ENCODE measurements around the gene RMDN2.
"Not testable (repeated sequence)": the region's sequence is repeated elsewhere in the genome, so short reads cannot be mapped to it uniquely, and the experiment has no call there.

RMDN2 gene

DNA sequence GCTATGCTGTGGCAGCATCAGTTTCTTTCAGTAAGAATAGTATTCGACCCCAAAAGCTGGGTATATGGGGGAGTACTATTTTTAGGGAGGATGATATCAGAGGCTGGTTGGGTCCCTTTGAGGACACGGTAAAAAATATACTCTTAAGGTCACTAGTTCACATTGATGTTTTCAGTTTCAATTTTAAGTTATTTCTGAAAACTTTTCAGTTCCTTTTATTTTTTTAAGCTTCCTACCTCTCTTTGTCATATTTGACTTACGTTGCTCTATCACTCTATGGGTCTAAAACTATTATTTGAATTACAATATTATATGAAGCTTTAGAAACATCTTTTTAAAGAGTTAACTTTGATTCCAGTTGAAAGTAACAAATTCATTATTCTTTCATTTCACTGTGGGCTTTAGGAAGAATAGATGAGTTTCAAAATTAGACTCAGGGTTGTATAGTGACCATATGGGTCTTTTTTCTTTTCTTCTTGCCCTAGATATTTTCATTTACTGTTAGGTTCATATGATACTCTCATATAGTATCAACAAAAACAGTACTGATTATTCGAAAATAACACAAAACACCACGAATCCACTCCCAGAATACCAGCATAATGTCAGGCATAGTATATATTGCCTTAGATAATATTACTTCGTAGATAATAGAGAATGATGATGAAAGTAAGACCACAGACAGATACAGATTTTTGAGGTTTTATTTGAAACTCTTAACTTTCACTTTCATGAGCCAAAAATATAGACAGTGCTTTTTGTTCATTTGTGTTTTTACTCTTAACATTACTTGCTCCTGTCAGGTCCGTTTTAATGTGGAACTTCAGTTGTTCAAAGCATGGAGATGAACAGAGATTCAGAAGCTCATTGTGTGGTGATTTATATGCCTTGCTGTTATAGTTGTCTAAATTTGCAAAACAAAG, 9.8 kb downstream of the RMDN2 start:
- no peak for DNase-seq

DNA sequence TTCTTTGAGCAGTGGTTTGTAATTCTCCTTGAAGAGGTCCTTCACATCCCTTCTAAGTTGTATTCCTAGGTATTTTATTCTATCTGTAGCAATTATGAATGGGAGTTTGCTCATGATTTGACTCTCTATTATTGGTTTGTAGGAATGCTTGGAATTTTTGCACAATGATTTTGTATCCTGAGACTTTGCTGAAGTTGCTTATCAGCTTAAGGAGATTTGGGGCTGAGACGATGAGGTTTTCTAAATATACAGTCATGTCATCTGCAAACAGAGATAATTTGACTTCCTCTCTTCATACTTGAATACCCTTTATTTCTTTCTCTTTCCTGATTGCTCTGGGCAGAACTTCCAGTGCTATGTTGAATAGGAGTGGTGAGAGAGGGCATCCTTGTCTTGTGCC, 12.5 kb downstream of the RMDN2 start:
- DNase-seq: not testable (repeated sequence)

DNA sequence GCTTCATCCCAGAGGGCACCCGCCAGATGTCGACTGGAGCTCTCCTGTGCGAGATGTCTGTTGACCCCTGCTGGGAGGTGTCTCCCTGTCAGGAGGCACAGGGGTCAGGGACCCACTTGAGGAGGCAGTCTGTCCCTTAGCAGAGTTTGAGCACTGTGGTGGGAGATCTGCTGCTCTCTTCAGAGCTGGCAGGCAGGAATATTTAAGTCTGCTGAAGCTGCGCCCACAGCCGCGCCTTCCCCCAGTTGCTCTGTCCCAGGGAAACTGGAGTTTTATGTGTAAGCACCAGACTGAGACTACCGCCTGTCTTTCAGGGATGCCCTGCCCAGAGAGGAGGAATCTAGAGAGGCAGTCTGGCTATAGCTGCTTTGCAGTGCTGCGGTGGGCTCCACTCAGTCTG, 16.2 kb downstream of the RMDN2 start:
- DNase-seq: not testable (repeated sequence)

DNA sequence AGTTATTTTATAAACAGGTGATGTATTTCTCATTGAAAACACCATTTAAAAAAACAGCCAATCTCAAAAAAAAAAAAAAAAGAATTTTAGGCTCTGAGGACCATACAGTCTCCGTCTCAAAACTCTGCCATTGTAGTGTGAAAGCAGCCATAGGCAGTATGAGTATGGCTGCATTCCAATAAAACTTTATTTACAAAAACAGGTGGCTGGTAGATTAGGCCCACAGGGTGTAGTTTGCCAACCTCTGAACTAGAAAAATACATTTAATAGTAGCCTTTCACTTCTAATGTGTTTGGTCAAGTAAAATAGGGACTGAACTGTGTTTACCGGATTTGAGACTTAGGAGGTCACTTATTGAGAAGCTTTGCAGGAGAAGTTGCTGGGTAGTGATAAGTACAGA, 19.2 kb downstream of the RMDN2 start:
- DNase-seq: no peak

DNA sequence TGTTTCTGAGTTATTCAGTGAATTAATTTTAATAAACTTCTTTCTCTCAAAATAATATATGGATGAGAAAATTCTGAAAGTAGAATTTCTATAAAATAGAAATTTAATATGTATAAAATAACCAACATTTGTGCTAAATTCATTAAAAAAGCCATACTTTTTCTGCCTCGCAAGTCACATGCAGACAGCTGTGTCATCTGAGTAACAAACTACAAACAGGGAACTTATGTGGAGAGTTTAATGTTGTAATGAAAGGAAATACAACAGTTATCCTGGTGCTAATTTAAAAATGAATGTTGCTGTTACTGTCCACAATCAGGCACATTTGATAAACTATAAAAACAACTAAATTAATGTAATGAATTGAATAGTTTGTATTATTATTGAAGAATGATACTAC, 22.2 kb downstream of the RMDN2 start:
- no peak for DNase-seq

DNA sequence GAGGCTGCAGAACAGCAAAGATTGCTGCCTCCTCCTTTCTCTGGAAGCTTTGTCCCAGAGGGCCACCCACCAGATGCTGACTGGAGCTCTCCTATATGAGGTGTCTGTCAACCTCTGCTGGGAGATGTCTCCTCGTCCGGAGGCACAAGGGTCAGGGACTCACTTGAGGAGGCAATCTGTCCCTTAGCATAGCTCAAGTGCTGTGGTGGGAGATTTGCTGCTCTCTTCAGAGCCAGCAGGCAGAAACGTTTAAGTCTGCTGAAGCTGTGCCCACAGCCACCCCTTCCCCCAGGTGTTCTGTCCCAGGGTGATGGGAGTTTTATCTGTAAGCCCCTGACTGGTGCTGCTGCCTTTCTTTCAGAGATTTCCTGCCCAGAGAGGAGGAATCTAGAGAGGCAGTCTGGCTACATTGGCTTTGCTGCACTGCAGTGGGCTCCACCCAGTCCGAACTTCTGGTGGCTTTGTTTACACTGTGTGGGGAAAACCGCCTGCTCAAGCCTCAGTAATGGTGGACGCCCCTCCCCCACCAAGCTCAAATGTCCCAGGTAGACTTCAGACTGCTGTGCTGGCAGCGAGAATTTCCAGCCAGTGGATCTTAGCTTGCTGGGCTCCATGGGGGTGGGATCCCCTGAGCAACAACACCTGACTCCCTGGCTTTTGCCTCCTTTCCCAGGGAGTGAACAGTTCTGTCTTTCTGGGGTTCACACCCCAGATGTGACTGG, 37.1 kb downstream of the RMDN2 start:
- not testable (repeated sequence) for DNase-seq

DNA sequence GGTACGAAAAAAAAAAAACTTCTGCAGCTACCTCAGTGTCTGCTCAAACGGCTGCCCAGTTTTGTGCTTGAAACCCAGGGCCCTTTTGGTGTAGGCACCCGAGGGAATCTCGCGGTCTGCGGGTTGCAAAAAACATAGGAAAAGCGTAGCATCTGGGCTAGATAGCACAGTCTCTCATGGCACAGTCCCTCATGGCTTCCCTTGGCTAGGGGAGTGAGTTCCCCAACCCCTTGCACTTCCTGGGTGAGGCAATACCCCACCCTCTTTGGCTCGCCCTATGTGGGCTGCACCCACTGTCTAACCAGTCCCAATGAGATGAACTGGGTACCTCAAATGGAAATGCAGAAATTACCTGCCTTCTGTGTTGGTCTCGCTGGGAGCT, 37.6 kb downstream of the RMDN2 start:
- DNase-seq: not testable (repeated sequence)

DNA sequence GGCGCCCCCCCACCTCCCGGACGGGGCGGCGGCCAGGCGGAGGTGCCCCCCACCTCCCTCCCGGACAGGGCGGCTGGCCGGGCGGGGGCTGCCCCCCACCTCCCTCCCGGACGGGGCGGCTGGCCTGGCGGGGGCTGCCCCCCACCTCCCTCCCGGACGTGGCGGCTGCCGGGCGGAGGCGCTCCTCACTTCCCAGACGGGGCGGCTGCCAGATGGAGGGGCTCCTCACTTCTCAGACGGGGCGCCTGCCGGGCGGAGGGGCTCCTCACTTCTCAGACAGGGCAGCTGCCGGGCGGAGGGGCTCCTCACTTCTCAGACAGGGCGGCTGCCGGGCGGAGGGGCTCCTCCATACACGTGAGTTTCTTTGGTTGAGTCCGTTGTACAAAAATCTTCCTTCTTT, 38.8 kb downstream of the RMDN2 start:
- not testable (repeated sequence) for DNase-seq

DNA sequence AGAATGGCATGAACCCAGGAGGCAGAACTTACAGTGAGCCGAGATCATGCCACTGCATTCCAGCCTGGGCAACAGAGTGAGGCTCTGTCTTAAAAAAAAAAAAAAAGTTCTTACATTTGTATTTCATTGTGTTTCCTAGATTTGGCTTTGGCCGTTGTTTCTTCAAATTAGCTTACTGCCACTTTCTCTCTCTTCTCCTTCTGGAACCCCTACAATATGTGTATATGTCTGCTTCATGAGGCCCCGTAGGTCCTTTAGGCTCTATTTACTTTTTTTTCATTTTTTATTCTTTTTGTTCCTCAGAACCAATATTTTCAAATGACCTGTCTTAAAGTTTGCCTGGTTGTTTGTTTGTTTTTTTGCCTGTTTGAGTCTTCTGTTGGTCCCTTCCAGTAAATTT, 41.2 kb downstream of the RMDN2 start:
- DNase-seq: no peak

DNA sequence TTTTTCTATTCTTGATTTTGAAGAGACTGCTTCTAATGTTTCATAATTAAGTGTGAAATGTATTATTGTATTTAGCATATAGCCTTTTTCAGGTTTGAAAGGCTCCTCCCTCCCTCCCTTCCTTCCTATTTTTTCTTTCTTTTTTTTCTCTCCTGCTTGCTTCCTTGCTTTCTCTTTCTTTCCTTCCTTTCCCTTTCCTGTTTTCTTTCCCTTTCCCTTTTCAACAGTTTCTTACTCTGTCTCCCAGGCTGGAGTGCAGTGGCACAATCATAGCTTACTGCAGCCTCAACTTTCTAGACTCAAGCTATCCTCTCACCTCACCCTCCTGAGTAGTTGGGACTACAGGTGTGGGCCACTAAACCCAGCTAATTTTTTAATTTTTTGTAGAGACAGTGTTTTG, 44.6 kb downstream of the RMDN2 start:
- DNase-seq: no peak

DNA sequence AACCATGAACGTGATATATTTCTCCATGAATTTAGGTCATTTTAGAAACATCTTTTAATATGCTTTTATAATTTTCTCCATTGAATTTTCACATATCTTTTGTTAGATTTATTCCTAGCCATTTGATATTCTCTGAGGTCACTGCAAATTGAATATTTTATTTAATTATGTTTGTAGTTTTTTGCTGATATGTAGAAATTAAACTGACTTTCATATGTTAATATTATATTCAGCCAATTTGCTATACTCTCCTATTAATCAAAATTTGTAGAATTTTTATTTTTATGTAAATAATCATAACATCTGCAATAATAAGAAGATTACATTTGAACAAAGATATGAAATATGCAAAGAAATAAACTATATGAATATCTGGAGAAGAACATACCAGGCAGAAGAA, 46.9 kb downstream of the RMDN2 start:
- DNase-seq: no peak

DNA sequence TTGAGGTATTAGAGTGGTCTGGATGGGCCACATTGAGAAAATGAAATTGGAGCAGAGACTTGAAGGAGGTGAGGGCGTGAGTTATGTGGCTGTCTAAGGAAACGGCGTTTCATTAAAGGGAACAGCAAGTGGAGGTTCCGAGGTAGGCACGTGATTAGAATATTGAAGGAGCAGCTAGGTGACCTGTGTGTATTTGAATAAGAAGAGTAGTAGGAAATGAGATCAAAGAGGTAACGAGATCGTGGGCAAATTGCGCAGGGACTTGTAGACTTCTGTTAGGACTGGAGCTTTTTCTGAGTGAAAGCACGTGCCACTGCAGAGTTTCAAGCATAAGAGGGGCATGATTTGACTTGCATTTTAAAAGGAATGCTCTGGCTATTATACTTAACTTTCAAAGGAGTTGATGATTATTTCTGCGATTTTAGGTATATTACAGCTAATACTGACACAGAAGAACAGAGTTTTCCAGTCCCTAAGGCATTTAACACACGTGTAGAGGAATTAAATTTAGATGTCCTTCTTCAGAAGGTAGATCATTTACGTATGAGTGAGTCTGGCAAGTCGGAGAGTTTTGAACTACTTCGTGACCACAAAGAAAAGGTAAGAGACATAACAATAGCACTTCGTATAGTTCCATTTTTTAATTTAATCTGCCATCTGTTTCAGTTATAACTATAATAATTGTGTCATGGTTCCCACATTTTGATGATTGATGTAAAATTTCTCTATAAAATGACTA, 48.7 kb downstream of the RMDN2 start:
- no peak for DNase-seq

DNA sequence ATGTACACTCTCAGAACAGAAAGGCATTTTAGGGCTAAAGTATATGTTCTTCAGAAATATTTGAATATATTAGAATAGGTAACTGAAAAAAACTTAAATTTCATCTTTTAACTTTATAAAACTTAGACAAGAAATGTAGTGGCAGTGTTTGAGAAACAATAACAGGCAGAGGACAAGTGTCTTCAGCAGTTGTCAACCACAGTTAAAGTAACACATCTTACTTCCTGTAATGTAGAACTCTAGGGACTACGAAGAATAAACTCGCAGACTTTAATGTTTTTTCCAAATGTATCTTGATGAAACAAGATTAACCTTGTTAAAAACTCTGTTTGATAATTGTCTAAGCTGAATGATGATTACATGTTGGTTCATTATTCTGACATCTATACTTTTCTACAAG, 50.7 kb downstream of the RMDN2 start:
- no peak for DNase-seq

DNA sequence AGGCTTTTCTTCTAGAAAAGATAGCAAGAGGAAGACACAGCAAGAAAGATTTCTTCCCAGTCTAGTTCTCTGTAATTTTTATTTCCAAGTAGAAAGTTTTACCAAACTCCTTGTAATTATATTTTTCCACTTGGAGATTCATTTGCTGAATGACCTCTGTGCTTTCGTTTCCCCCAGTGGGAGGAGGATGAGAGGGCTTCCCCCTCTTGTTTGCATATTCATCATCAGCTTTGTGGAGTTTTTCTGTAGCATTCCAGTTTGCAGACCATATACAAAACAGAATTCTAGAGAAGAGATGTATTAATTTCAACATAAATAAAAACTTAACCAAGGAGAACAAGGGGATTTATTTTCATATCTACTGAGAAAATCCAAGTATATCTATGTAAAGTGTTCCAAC, 51.3 kb downstream of the RMDN2 start:
- DNase-seq: no peak

DNA sequence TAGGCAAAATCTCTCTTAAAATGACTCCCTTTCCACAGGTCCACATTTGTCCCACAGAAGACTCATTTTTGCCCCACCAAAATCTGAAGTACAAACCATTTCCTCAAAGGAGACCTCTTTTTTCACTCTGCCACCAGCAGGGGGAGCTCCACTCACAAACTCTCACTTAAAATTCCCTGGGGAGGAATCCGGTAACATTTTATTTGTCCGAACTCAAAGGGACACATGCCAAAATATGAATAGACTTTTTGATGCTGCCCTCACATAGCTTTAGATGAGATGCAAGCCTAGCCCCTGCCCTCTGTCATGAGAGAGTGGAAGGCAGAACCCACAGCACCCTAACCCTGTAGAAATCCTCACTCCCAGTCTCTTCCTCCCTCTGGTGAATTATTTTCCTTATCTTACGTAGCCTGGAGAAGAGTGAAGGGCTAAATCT, 57.1 kb downstream of the RMDN2 start:
- peak; percentile 44 for DNase-seq

DNA sequence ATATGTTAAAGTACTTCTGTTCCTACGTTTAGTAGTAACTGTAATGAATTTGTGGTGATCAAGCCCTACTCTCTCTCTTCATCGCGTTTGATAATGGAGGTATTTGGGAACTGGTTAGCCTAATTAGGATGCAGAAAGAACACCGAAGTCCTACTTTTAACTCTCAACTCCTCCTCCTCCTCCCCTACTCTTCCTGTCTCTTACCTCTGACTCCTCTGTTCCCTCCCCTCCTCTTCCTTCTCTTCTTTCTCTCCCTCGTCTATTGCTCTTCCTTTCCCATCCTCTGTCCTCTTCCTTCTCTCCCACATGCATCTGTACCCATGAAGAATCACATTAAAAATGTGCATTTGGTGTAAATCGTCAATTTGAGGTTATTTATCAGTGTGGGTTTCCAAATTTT, 57.8 kb downstream of the RMDN2 start:
- no peak for DNase-seq

DNA sequence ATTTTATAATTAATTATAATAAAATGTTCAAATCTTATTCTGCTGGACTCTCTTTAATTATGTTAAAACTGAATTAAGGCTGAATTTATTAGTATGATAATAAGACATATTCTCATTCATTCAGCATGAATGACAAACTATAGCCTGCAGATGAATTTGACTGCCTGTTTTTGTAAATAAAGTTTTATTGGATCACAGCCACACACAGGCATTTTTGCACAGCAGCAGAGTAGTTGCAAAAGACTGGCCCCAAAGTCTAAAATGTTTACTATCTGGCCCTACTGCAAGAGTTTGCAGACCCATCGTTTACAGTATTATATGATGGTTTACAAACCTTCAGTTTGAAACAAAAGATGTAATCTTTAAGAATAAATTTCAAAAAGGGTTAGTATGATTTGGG, 58.6 kb downstream of the RMDN2 start:
- no peak for DNase-seq

DNA sequence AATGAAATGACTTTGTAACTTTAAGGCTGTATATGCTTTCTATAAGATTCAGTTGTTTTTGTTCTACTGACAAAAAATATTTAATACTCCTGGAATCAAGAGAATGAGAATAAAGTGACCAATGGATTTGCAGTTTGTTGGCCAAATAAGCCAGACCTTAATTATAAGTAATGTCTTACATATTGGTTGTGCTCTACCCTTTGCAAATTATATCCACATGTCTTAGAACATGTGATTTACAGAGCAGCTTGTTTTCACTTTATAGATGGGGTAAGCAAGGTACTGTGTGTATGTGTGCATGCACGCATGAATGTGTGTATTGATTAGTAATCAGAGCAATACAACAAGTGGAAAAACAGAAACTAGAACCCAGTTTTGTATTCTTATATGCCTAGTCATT, 59.1 kb downstream of the RMDN2 start:
- DNase-seq: no peak

DNA sequence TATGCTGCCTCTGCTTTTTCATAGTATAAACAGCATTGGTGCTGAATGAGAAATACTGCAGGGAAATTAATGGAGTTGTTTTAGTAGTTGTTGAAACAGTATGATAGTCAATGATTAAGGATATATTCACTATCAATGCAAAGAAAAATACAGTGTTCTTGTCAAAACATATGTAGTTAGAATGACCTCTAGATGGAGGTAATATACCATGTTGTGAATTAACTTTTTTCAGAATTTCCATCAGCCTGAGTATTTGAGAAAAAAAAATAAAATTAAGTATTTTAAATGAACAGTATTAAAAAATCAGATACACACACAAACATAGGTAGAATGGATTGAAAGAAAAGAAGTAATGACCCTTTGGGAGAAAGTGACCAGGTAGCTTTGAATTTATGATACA, 59.5 kb downstream of the RMDN2 start:
- DNase-seq: no peak

DNA sequence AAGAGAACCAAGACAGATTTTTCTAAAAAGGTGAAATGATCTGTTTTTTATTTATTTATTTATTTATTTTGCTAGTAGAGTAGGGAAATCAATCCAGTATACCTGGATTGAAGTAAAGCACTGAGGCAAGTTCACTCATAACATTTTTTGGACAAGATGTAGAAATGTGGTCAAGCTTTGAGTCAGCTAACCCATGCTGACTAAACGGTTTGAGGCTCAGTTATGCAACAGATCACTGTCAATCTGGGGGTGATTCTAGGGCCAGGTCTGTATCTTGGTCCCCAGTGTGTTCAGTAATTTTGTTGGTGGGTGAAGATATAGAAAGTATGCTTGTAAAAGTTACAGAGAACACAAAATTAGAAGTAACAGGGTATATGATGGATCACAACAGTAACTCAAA, 60.2 kb downstream of the RMDN2 start:
- no peak for DNase-seq

DNA sequence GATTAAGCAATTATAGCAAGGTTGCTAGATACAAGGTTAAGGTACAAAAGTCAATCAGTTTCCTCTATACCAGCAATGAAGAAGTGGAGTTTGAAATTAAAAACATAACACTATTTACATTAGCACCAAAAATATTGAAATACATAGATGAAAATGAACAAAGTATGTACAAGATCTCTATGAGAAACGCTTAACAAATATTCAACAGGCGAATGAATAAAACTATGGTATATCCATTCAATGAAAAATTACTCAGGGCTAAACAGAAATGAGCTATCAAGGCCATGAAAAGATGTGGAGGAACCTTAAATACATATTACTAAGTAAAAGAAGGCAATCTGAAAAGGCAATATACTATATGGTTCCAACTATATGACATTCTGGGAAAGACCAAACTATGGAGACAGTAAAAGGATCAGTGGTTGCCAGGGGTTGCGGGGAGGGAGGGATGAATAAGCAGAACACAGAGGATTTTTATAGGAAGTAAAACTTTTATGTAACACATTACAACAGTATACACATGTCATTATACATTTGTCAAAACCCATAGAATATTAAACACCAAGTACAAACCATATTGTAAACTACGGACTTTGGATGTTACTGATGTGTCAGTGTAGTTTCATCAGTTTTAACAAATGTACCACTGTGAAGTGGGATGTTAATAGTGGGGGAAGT, 62.1 kb downstream of the RMDN2 start:
- DNase-seq: no peak

DNA sequence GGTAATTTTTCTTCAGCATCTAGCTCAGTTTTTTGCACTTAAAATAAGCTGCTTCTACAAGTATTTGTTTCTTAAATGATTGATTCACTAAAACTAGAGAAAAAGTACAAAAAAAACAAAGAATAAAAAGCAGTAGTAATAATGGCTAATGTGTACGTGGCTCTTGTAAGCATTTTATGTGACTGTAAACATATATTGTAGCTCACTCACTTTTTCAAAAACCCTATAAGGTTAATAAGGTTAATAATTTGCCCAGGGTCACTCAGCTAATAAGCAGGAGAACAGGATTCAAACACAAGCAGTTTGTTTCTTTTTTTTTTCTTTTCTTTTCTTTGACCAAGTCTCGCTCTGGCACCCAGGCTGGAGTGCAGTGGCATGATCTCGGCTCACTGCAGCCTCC, 67.5 kb downstream of the RMDN2 start:
- DNase-seq: no peak

DNA sequence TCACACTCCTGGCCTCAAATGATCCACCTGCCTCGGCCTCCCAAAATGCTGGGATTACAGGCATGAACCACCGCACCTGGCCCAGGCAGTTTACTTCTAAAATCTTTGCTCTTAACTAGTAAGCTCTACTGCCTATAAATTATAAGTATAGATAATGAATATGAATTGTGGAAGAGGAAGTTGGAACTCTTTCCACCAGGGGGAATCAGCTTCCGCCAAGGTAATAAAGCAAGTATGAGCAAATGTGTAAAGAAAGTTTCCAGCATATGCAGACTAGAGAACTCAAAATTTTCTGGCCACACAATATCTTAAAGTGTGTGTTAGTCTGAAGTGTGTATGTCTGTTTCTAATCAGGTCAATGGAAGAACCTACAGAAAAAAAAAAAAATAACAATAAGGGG, 68.1 kb downstream of the RMDN2 start:
- no peak for DNase-seq
